HG02981 (cell line): ENCODE measurements around the gene EWSR1.
"Not testable (repeated sequence)": the region's sequence is repeated elsewhere in the genome, so short reads cannot be mapped to it uniquely, and the experiment has no call there.

ENCODE experiments used
- ATAC-seq: cut with Tn5 transposase; IDR thresholded peaks from one replicate; pipeline ENCODE4 v1.9.1; 2021; ENCODE audit warnings: mild to moderate bottlenecking, moderate library complexity; ENCODE audit not compliant: unreplicated experiment

EWSR1 gene

GRCh38 chr22:29267858-29268510 lies at the start of gene EWSR1, which contains the start of gene RHBDD3:
Gene EWSR1 (plus strand): TSS chr22:29268268. CDS start chr22:29268337, 69 bp downstream.
Gene RHBDD3 (minus strand): TSS chr22:29267981. CDS start chr22:29265626, 2,355 bp downstream.
- ATAC-seq: peak; percentile 71

GRCh38 chr22:29218758-29219408 lies 49.2 kb upstream of the EWSR1 start:
- ATAC-seq: no peak

GRCh38 chr22:29219409-29219782 lies 48.7 kb upstream of the EWSR1 start:
- not testable (repeated sequence) for ATAC-seq

GRCh38 chr22:29219881-29220670 lies 48.0 kb upstream of the EWSR1 start:
- no peak for ATAC-seq

- no peak for ATAC-seq
These were observed 43.8 kb upstream of the EWSR1 start for GRCh38 chr22:29224121-29224858.

GRCh38 chr22:29224859-29225410 lies 43.1 kb upstream of the EWSR1 start:
- ATAC-seq: no peak

GRCh38 chr22:29225422-29226090 lies 42.5 kb upstream of the EWSR1 start:
- no peak for ATAC-seq

GRCh38 chr22:29226351-29226981 lies 41.6 kb upstream of the EWSR1 start:
- no peak for ATAC-seq

GRCh38 chr22:29230972-29231875 lies 36.8 kb upstream of the EWSR1 start:
- no peak for ATAC-seq

- no peak for ATAC-seq
These were observed 35.8 kb upstream of the EWSR1 start for GRCh38 chr22:29231971-29232959.

- ATAC-seq: no peak
These were observed 34.7 kb upstream of the EWSR1 start for GRCh38 chr22:29233277-29233877.

- not testable (repeated sequence) for ATAC-seq
These were observed 27.6 kb upstream of the EWSR1 start for GRCh38 chr22:29240481-29240880.

- ATAC-seq: no peak
These were observed 24.1 kb upstream of the EWSR1 start for GRCh38 chr22:29243874-29244446.

- no peak for ATAC-seq
These were observed 23.1 kb upstream of the EWSR1 start for GRCh38 chr22:29244785-29245625.

- no peak for ATAC-seq
These were observed 22.3 kb upstream of the EWSR1 start for GRCh38 chr22:29245626-29246385.
